OCI-LY1 (cell line): ENCODE data around the gene CGB7.
"Not testable (repeated sequence)": the region's sequence is repeated elsewhere in the genome, so short reads cannot be mapped to it uniquely, and the experiment has no call there.

Experiments
- CTCF ChIP-seq: fragments of 200-600 bp; sonication (generic), shearing (Covaris generic); IDR thresholded peaks from 2 replicates; pipeline ENCODE4 v1.5.1; 2017; ENCODE audit warnings: mild to moderate bottlenecking, antibody characterized with exemption, low read length, moderate library complexity, mixed read lengths
- EZH2 ChIP-seq: fragments of 200-600 bp; sonication (generic), shearing (Covaris generic); IDR thresholded peaks from 2 replicates; pipeline ENCODE4 v1.8.0; 2017; ENCODE audit warnings: borderline replicate concordance, mixed run types, mild to moderate bottlenecking, antibody characterized with exemption, low read length, moderate library complexity, mixed read lengths

GRCh38 chr19:49043548-49043947 is 14.0 kb downstream of the CGB7 start, which contains the start of gene CGB5:
- TF ChIP-seq CTCF, EZH2: not testable (repeated sequence)
